WTC11 (cell line): ENCODE measurements around the gene GGA1.

Experiments
- ATF1 ChIP-seq: sonication (generic); formaldehyde crosslinking; IDR thresholded peaks from 2 replicates; pipeline ENCODE4 v1.8.1; 2023; ENCODE audit warnings: mild to moderate bottlenecking, moderate library complexity, missing genetic modification reagents
- MYBL2 ChIP-seq: sonication (generic); formaldehyde crosslinking; IDR thresholded peaks from 2 replicates; pipeline ENCODE4 v1.8.1; 2023; ENCODE audit warnings: mild to moderate bottlenecking, moderate library complexity, missing genetic modification reagents
- TF ChIP-seq, protein P1 (sequence below): fragments of 200-600 bp; IDR thresholded peaks from 2 replicates; pipeline ENCODE4 v1.8.0; 2022; ENCODE audit warnings: antibody characterized with exemption

DNA sequence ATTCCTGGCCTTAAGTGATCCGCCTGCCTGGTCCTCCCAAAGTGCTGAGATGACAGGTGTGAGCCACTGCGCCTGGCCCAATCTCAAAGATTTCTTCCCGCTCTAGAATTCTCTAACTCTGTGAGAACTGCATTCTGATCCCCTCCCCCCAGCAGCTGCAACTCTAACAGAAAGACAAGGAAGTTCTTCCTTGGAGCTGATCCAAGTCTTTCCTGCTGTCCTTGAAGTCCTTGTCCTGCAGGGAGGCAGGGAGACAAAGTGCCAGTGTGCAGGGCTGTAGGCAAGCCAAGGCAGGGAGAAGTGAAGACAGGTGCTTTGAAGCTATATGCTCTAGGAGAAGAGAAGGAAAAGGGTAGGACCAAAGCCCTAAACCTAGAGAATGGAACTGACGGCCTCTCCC, 9.5 kb upstream of the GGA1 start:
- TF ChIP-seq MYBL2 (CRISPR knock-in tag) (no peak), ATF1 (CRISPR knock-in tag) (no peak)
- TF ChIP-seq, protein P1, sequence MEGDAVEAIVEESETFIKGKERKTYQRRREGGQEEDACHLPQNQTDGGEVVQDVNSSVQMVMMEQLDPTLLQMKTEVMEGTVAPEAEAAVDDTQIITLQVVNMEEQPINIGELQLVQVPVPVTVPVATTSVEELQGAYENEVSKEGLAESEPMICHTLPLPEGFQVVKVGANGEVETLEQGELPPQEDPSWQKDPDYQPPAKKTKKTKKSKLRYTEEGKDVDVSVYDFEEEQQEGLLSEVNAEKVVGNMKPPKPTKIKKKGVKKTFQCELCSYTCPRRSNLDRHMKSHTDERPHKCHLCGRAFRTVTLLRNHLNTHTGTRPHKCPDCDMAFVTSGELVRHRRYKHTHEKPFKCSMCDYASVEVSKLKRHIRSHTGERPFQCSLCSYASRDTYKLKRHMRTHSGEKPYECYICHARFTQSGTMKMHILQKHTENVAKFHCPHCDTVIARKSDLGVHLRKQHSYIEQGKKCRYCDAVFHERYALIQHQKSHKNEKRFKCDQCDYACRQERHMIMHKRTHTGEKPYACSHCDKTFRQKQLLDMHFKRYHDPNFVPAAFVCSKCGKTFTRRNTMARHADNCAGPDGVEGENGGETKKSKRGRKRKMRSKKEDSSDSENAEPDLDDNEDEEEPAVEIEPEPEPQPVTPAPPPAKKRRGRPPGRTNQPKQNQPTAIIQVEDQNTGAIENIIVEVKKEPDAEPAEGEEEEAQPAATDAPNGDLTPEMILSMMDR = no peak
